Activated CD8-positive, alpha-beta memory T cell treated with anti-CD3 and anti-CD28 coated beads for 24 hours (primary cell): ENCODE results near the gene C20orf144.
"Not testable (repeated sequence)": the region's sequence is repeated elsewhere in the genome, so short reads cannot be mapped to it uniquely, and the experiment has no call there.

Experiments used
- DNase-seq: peaks from one replicate; pipeline ENCODE4 v3.0.0-alpha.2; 2020

The C20orf144 gene

DNA sequence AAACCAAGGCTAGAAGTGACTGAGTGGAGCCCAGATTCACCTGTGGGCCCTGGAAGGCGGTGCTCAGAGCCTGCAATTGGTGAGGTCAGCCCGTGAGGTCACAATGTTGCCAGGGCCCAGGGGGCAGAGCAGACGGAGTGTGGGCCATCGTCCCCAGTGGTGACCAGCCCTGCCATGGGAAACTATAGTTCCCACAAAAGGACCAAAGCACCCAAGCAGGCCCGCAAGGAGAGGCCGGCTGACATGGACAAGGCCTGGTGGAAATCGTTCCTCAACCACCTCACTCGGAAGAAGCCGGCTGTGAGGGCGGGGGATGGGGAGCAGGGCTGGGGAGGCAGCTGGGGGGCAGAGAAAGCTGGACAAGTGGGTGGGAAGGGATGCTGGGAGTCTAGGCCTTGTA is at the start of gene C20orf144:
Gene C20orf144, plus strand, starts transcription at position 156 of the 400 bp plus-strand sequence. Its CDS starts 19 bp downstream, at position 175.
- no peak for DNase-seq

DNA sequence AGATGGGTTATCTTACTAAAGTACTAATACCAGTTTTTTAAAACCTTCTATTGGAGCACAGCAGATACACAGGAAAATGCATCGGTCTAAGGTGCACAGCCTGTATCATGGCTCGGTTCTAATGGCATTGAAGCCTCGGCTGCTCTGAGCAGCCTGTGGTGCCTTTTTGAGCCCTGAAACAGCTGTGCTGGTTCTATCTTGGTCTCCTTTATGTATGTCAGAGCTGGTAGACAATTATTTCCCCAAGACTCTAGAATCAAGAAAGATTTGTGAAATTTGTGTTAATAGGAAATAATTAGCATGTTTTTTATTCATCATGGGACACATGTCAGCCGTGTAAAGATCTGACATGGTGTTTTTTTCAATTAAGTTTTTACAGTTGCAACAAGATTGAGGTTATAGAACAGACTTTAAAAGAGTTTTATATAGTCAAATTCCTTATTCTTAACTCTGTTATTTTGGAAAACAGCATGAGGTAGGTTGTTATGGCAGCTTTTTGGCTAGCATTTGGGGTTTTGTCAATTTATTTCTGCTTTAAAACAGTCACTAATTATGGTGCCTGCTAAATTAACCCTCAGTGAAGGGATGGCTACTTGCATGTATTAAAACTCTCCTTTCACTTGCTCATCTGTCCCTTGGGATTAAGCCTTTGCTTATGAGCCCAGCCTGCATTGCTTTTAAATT is 40.3 kb upstream of the C20orf144 start:
- DNase-seq: no peak

DNA sequence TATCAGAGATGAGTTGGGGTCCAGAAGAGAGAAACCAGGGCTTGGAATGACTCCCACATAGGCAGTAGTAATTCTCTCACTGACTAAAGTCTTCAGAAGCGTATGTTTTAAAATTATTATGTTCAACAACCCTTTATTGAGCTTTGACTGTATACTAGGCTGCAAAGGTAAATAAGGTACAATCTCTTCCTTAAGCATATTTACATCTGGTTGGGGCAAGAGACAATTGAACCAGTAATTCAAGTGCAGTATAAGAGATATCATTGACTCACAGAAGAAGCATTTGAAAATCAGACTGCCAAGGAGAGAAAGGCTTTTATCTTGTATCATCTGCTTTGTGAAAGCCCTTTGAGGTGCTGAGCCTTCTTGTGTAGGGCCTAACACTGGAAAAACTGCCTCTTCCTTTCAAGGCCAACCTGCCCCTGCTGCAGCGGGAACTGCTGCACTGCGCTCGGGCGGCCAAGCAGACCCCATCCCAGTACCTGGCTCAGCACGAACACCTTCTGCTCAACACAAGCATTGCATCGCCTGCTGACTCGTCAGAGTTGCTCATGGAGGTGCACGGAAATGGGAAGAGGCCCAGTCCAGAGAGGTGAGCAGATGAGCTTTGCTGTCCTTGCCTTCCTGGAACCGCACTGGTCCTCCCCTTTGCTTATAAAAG is 39.3 kb upstream of the C20orf144 start:
- no peak for DNase-seq

DNA sequence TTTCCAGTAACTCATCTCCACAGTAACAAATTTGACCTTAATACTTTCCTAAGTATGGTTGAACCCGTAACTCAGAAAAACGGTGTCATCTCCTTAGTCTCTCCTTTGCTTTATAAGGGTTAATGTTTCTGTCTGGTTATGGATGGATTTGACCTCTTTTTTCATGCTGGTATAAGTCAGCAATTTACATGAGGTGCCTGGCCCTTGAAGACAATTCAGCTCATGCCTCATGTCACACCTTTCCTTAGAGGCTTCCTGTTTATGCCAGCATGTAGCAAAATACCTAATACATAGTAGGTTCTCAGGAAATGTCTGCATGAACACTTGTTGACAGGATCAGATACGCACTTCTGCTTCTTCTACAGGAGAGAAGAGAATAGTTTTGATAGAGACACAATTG is 37.7 kb upstream of the C20orf144 start:
- no peak for DNase-seq

DNA sequence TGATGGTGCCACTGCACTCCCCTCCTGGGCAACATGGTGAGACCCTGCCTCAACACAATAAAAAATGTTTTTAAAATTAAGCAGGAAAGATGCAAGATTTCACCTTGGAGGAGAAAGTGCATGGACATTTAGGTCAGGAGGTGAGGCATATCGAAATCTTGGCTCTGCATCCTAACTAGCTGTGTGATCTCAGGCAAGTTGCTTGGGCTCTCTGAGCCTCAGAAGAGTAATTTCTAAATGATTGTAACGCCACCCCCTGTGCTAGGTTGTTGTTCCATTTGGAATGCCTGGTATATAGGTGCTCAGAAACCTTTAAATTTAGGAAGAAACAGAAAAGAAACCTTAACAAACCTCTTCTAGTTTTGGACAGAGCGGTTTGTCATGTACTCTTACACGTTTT is 35.9 kb upstream of the C20orf144 start:
- no peak for DNase-seq

DNA sequence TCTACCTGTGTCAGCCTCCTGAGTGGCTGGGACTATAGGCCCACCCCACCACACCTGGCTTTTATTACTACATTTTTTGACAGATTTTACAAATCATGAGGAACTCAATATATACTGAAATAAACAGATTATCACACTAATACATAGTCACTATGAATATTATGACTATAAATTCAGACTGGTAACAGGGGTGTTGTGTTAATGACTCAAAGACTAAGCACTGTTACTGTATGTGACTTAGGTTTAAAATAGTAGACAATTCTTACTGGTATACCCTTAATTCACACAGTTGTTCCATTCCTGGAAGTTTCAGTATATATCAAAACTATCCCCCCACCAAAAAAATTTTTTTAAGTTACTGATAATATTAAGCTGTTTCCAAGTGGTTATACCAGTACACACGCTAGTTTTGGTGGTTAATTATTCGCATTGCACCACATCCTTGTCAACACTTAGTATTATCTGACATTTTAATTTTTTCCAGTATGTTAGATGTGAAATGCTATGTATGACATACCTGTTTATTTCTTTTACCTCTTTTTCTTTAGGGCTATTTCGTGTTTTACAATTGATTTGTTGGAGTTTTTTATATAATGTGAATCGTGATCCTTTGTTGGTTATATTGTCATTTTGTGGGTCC is 34.4 kb upstream of the C20orf144 start:
- DNase-seq: no peak

DNA sequence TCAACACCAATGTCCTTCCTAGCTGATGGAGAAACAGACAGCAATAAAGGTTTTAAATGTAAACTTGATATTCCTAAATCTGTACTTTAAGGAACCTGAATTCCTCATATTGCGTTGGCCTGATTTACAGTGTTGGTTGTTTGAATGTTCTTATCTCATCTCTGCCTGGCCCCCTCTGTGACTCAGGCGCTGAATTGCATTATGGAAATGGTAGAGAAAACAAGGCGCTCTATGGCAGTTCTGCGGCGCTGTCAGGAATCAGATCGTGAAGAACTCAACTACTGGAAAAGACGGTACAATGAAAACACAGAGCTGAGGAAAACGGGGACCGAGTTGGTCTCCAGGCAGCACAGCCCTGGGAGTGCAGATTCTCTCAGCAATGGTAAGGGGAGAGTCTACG is 32.6 kb upstream of the C20orf144 start:
- no peak for DNase-seq

DNA sequence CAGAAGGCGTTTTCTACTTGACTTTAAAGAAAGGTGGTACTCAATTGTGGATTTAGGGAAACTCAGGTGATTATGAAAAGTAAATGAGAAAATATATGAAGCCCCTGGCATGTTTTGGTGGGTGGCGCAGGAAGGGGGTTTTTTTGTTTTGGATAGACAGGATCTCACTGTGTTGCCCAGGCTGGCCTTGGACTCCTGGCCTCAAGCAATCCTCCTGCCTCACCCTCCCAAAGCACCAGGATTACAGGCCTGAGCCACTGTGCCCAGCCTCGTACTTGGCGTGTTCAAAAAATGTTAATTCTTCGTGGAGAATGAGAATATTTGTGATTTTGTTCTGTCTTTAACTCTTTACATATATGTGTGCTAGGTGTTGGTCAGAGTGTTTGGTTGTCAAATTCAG is 32.1 kb upstream of the C20orf144 start:
- DNase-seq: no peak

DNA sequence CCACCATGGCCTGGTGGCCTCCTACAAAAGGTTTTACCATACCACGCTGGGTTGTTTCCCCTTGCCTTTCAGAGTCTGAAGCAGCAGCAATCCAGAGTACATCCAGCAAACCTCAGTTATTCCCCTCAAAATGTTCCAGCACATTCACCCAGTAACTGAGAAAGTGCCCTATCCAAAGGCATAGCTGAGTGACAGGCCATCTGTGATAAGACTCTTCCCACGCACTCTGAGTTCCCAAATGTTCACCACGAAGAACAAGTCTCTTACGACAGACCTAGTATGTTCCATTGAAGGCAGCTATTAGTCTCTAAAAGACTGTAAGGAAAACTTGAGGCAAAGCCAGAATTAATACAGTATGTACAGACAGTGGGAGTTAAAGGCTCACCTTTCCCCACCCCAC is 31.6 kb upstream of the C20orf144 start:
- DNase-seq: no peak

DNA sequence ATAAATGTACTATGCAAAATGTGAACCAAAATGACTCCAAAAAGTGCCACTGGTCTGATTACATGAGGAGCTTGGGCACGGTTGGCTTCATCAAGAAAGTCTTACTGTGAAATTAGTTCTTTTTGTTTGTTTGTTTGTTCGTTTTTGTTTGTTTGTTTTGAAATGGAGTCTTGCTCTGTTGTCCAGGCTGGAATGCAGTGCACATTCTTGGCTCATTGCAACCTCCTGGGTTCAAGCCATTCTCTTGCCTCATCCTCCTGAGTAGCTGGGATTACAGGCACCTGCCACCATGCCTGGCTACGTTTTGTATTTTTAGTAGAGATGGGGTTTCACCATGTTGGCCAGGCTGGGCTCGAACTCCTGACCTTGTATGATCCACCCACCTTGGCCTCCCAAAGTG is 30.2 kb upstream of the C20orf144 start:
- DNase-seq: not testable (repeated sequence)

DNA sequence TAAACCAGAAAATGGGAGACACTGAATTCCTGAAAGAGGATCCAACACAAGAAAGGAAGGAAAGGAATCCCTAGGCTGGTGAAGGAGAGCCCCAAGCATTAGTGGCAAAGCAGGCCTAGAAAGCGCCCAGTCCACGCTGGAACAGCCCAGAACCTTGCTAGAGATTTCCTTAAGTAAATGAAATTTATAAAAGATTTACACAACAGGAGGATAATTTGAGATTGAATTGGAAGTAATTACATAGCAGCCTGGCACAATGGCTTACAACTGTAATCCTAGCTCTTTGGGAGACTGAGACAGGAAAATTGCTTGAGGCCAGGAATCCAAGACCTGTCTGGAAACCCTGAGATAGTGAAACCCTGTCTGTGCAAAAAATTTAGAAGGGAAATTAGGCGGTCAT is 26.8 kb upstream of the C20orf144 start:
- DNase-seq: no peak

DNA sequence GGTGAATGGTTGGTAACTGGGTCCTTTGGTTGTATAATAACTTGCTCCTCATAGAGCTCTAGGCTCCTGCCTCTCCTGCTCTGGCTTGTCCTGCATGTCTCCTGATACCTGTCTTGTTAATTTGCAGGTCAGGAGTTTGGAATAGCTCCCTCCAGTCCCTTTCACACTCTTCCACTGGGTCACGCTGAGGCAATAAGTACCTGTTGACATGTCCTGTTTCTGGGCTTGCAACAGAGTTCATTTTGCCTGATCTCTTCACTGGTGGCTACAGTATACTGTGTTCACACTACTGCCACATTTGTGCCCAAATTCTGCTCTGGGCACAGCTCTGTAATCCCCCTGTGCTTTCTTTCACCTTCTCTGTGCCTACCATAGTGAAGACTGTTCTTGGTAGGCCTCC is 25.4 kb upstream of the C20orf144 start:
- no peak for DNase-seq

DNA sequence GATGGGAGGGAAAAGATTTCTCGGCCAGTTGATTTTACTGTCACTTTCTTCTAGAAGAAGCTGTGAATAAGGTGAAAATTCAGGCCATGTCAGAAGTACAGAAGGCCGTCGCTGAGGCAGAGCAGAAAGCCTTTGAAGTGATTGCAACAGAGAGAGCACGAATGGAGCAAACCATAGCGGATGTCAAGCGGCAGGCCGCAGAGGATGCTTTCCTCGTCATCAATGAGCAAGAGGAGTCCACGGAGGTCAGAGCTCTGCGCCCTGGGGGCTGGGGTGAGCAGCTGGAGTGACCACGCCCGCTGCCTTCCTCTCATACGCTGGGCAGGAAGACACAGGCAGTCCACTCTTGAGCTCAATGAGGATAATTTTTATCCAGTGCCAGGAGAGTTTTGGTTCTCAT is 21.8 kb upstream of the C20orf144 start:
- DNase-seq: peak; percentile 15

DNA sequence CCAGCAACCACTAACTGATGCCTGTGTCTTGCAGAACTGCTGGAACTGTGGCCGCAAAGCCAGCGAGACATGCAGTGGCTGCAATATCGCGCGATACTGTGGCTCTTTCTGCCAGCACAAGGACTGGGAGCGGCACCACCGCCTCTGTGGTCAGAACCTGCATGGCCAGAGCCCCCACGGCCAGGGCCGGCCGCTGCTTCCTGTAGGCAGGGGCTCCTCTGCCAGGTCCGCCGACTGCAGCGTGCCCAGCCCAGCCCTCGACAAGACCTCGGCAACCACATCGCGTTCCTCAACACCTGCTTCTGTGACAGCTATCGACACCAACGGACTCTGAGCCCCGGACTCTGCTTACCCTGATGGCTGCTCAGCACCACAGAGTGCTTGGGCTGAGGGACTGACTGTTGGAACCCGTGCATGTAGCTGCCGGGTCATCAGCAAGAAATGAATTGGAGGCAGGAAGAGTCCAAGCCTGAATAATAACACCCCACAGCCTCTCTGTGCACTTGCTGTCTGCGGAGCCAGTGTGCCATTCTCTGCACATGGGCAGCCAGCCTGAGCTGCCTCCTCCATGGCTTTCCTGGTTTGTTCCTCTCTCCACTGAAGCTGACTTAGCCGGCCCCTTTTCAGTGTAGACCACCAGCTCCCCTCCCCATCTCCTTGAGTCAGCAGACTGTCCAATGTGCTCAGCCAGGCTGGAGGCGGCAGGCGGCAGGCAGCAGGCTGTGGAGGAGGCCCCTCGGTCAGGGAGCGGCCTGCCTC is 17.6 kb upstream of the C20orf144 start:
- no peak for DNase-seq

DNA sequence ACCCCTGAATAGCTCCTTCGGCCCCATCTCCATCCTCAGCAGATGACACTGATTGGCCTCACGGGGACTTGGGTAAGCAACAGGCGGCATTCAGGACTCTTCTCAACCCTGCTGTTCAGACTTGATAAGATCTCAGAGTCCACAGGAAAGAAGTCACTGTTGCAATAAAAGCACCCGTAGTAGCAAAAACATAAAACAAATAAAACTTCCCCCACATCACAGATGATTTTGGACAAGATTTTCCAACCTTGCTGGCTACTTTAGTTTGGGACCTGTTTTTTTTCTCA is 17.1 kb upstream of the C20orf144 start:
- DNase-seq: no peak

DNA sequence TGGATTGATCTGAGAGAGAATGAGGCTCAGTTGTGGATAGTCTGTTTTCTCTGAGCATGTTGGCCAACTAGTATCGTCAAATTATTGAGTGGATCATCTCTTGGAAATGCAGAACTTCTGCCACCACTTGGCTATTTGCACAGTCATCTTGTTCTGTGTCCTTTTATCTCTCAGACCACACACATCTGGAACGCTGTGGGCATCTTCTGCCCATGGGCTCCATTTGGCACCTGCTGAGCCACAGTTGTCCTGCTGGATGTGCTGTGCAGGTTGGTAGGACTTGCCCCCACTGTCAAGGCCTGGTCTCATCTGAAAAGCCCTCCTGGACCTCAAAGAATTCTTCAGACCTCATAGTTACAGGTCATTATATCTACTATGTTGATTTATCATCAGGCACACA is 16.7 kb upstream of the C20orf144 start:
- no peak for DNase-seq

DNA sequence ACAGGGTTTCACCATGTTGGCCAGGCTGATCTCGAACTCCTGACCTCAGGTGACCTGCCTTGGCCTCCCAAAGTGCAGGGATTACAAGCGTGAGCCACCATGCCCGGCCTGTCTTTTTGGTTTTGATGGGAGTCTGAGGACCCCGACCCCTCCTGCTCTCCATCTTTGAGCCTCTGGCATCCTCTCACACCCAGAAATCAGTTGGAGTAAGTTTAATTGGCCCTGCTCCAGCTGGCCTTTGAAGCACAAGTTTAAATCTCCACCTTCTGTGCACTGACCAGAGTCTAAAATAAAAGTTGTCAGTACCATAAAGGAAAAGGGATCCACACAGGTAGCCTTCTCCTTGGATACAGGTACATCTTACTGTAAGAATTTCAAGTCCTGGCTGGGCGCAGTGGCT is 15.9 kb upstream of the C20orf144 start:
- DNase-seq: no peak

DNA sequence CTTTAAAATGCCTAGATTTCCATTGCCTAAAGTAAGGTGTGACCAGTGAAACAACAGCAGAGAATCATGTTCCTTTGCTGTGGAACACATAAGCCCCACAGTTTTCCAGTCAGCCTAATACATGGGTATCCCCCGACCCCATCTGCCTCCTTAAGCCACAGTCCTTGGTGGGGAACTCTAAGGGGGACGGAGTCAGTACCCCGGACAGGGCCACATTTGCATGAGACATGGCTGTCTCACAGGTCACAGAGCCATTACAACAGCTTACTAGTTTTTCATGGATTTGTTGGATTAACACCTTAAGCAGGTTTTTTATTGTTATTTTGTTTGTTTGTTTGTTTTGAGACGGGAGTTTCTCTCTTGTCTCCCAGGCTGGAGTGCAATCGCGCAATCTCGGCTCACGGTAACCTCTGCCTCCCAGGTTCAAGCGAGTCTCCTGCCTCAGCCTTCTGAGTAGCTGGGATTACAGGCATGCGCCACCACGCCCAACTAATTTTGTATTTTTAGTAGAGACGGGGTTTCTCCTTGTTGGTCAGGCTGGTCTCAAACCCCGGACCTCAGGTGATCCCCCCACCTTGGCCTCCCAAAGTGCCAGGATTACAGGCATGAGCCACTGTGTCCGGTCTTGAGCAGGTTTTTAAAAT is 15.0 kb upstream of the C20orf144 start:
- not testable (repeated sequence) for DNase-seq

DNA sequence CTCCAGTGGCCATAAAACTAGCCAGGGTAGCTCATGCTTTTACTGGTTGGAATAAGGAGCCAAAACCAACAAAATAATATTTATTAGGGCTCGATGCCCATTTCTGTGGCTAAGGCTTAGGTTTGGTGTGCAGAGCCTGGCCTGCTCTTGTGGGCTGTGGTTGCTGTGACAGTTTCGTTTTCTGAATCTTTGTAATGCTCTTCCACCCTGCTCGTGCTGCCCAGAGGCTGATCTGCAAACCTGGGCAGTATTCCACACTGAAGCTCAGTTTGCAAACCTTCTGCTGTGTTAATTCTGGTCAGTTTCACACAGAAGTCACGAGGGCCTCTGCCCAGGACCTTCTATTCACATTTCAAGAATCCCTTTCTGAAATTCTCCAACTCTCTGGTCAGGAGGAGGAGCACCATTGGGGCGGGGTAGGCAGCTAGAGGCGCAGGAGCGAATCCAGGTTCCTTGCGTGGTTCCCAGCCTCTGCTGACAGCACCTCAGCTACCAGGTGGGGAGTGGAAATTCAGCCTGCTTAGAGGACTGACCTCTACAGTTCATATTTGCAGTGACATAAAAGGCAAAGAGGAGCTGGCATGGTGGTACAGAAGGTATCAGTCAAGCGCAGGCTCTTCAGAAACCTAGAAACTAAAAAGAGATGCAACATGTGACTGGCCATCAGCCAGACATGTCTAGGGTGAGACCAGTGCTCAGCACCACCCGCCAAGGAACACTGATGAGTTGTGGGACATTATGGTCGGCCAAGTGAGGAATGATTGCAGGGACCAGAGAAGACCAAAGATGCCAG is 14.3 kb upstream of the C20orf144 start:
- DNase-seq: no peak

DNA sequence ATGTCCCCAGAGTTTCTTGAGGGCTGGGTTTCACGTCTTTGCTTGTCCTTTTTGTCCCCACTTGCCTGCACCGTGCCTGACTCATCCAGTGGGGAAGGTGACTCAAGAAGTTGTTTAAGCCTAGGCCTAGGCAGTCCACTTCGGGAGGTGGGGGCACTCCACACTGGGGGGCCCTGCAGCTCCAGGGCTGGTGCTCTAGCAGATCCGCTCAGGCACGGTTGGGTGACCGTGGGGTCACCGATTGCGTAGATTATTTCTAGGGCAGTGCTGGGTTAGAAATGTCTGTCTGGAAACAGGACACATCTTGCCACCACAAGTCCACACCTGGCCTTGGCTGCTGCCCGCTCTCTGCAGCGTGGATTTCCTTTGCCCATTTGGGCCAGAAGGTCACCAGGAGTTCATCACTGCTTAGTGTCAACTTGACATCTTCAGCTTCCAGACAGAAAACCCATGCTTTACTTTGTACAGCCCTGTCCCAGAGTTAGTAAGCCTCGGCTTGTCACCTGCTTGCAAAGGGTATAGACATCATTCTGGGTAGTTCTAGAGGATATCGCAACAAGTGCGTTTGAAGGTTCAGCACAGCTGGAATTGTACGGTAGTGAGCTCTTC is 13.6 kb upstream of the C20orf144 start:
- DNase-seq: no peak

DNA sequence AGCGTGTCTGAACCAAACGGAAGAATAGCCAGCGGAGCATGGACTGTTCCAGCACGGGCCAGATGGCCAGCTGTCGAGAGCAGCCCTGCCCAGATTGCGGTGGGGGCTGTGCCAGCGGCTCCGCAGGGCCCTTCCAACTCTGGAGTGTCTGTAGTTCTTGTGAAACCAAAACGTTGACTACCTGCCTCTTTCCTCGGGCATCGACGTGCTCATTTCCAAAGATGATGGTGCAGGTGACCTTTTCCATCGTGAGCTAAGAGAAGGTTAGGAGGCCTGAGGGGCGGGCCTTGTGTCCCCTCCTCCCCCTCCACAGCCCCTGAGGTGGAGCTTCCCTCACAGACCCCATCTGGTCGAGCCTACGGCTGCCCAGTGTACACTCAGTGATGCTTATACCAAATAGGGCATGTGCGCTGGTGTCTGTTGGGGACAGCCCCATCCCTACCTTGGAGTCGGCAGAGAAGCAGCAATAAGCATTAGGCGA is 12.9 kb upstream of the C20orf144 start:
- no peak for DNase-seq
